A673 (cell line): Measurements from ENCODE around the gene SCN2A. TPM values are rescaled to one million over a fixed set of nuclear protein-coding genes. Genes with fewer than 3 reads are reported as not detected.

Experiments
- BruUV-seq: library from RNA; stranded (reverse); fragments of 400-500 nt; replicated peaks from 2 replicates; lab custom pipeline; 2021; lab: Mats Ljungman, UMichigan
- CTCF ChIA-PET: fragments of 300-600 bp; sonication (Branson Sonifier 250); formaldehyde crosslinking; loops from one replicate; lab custom pipeline; 2022; ENCODE audit warnings: antibody characterized with exemption; lab: Charles Lee
- POLR2A ChIA-PET: fragments of 300-600 bp; sonication (Branson Sonifier 250); formaldehyde crosslinking; loops from one replicate; lab custom pipeline; 2022; ENCODE audit warnings: antibody characterized with exemption; ENCODE audit not compliant: low non-redundant PET; lab: Charles Lee
- DNase-seq: peaks from one replicate; pipeline ENCODE4 v3.0.0-alpha.2; 2015; ENCODE audit warnings: low spot score
- H3K27ac ChIP-seq: fragments of 200-600 bp; sonication (generic); 2 replicates; pipeline ENCODE4 v1.5.1; 2016; ENCODE audit warnings: mixed run types, low read depth, mild to moderate bottlenecking, mixed read lengths, antibody characterized with exemption, low read length; ENCODE audit not compliant: poor library complexity, severe bottlenecking
- H3K27me3 ChIP-seq: fragments of 200-600 bp; sonication (generic); replicated peaks from 2 replicates; pipeline ENCODE4 v1.6.1; 2017; ENCODE audit warnings: mixed run types, low read depth, mild to moderate bottlenecking, mixed read lengths, antibody characterized with exemption, low read length; ENCODE audit not compliant: insufficient read depth, poor library complexity
- H3K36me3 ChIP-seq: fragments of 200-600 bp; sonication (generic); 2 replicates; pipeline ENCODE4 v1.6.1; 2016; ENCODE audit warnings: mixed run types, mild to moderate bottlenecking, mixed read lengths, antibody characterized with exemption, low read length; ENCODE audit not compliant: insufficient read depth, poor library complexity, severe bottlenecking
- H3K4me1 ChIP-seq: fragments of 200-600 bp; sonication (generic); 2 replicates; pipeline ENCODE4 v1.6.1; 2017; ENCODE audit warnings: mixed run types, mild to moderate bottlenecking, mixed read lengths, antibody characterized with exemption, low read length; ENCODE audit not compliant: insufficient read depth, poor library complexity, severe bottlenecking
- H3K4me3 ChIP-seq: fragments of 200-600 bp; sonication (generic); 2 replicates; pipeline ENCODE4 v1.5.1; 2016; ENCODE audit warnings: low read depth, mixed run types, mild to moderate bottlenecking, mixed read lengths, low read length; ENCODE audit not compliant: poor library complexity, severe bottlenecking
- H3K9me3 ChIP-seq: fragments of 200-600 bp; sonication (generic); 2 replicates; pipeline ENCODE4 v1.6.1; 2016; ENCODE audit warnings: mixed run types, low read depth, mild to moderate bottlenecking, mixed read lengths, antibody characterized with exemption, low read length; ENCODE audit not compliant: poor library complexity, severe bottlenecking
- CTCF ChIP-seq: fragments of 300-800, 200-600 bp; sonication (generic); conservative IDR thresholded peaks from 2 replicates; pipeline ENCODE4 v1.5.1; 2017; ENCODE audit warnings: low read depth, mild to moderate bottlenecking, antibody characterized with exemption, low read length, moderate library complexity, mixed read lengths
- EZH2 ChIP-seq: fragments of 200-600 bp; sonication (generic); IDR thresholded peaks from 2 replicates; pipeline ENCODE4 v1.6.1; 2017; ENCODE audit warnings: borderline replicate concordance, low read depth, mild to moderate bottlenecking, mixed read lengths, antibody characterized with exemption, low read length; ENCODE audit not compliant: poor library complexity, severe bottlenecking
- intact Hi-C: fragments of 100-400 bp; cut with micrococcal nuclease; formaldehyde crosslinking; loops from one replicate; pipeline ENCODE4 v1.10.0; 2022; ENCODE audit not compliant: unreplicated experiment
- total RNA-seq: library from RNA; stranded (reverse); gene quantifications from 2 replicates; pipeline ENCODE4 v1.2.3, GENCODE V29; 2021

Gene SCN2A
- total RNA-seq, 1 experiment from 2014 or later: 0.73 TPM

GRCh38 chr2:165287094-165287778, 48.0 kb downstream of the SCN2A start:
- Histone ChIP-seq H3K4me3 (no peak overlapping the region), H3K9me3 (no peaks in the 10 kb centered on the region), H3K4me1 (no peaks in the 10 kb centered on the region), H3K27ac (no peak overlapping the region), H3K36me3 (no peaks in the 10 kb centered on the region), H3K27me3 (no peaks in the 10 kb centered on the region)
- intact Hi-C loops: no loop called here
- no TSS peak for BruUV-seq
- ChIA-PET POLR2A (no interaction called here), CTCF (interaction anchor here (0.7 kb wide), 1 partner anchor 215 kb away, joined by 3 read pairs; no protein-coding TSS in a partner anchor)
- TF ChIP-seq CTCF (no peak), EZH2 (no peak)
- DNase-seq: no peak

- no peak overlapping the region for H3K27ac ChIP-seq
- no peaks in the 10 kb centered on the region for H3K36me3 ChIP-seq
- H3K4me3 ChIP-seq: no peak overlapping the region
- ChIA-PET POLR2A (no interaction called here), CTCF (no interaction called here)
- H3K4me1 ChIP-seq: peaks cover 4% of the 10 kb centered on the region
- no peaks in the 10 kb centered on the region for H3K27me3 ChIP-seq
- intact Hi-C loops: no loop called here
- no peak for DNase-seq
- H3K9me3 ChIP-seq: no peaks in the 10 kb centered on the region
- TF ChIP-seq CTCF: no peak
- no TSS peak for BruUV-seq
Measured at GRCh38 chr2:165289069-165289468, 49.9 kb downstream of the SCN2A start.

GRCh38 chr2:165293440-165294420, 54.5 kb downstream of the SCN2A start:
- intact Hi-C loops: loop anchor here (1.0 kb wide), 1 partner anchor 53 kb away; no protein-coding TSS in a partner anchor
- Histone ChIP-seq H3K4me1 (peaks cover 11% of the 10 kb centered on the region), H3K27ac (no peak overlapping the region), H3K27me3 (no peaks in the 10 kb centered on the region), H3K9me3 (no peaks in the 10 kb centered on the region), H3K36me3 (no peaks in the 10 kb centered on the region), H3K4me3 (no peak overlapping the region)
- ChIA-PET CTCF (interaction anchor here (0.6 to 0.8 kb wide), 5 partner anchors 10 to 119 kb away, joined by 3 to 6 read pairs (median 3); partner anchors contain the start of gene SCN2A), POLR2A (interaction anchor here (0.7 kb wide), 1 partner anchor 262 kb away, joined by 16 read pairs; no protein-coding TSS in a partner anchor)
- peak; percentile 95 for DNase-seq
- BruUV-seq: no TSS peak
- TF ChIP-seq CTCF (peak; percentile 81), EZH2 (no peak)
